ENCODE data around the gene OMA1.

OMA1 gene

GRCh38 chr1:58502519-58502918 is 44.0 kb downstream of the OMA1 start:
- H2AFZ ChIP-seq (ENCODE audit: low read length): no peak overlapping the region
- H3K9me2 ChIP-seq (replicated peaks; ENCODE audit: low read depth, low read length): no peaks in the 10 kb centered on the region
- H3F3A ChIP-seq (ENCODE audit: low read depth): no peaks in the 10 kb centered on the region
- H3K4me1 ChIP-seq (ENCODE audit: insufficient read depth, low read length, poor library complexity, severe bottlenecking): no peaks in the 10 kb centered on the region
- H4K20me1 ChIP-seq (ENCODE audit: insufficient read depth, low read length, poor library complexity, severe bottlenecking): no peaks in the 10 kb centered on the region
- no peaks in the 10 kb centered on the region for H3K79me2 ChIP-seq (ENCODE audit: insufficient read depth, low read length)
- no peaks in the 10 kb centered on the region for H3K27me3 ChIP-seq (ENCODE audit: insufficient read depth, low read length, poor library complexity, severe bottlenecking)
- no peak overlapping the region for H3K9ac ChIP-seq (ENCODE audit: low read depth, low read length, poor library complexity, severe bottlenecking)
- no peak overlapping the region for H3K4me2 ChIP-seq (ENCODE audit: low read depth, low read length, poor library complexity, severe bottlenecking)
- H3K4me3 ChIP-seq (ENCODE audit: low read length, poor library complexity, severe bottlenecking): no peak overlapping the region
- no peaks in the 10 kb centered on the region for H3K36me3 ChIP-seq (ENCODE audit: insufficient read depth, low read length)
- TF ChIP-seq CTCF (conservative IDR thresholded peaks at IDR 0.05; ENCODE audit: low read length) (no peak), EZH2phosphoT487 (IDR thresholded peaks at IDR 0.05; ENCODE audit: borderline replicate concordance) (no peak)
- H3K9me3 ChIP-seq (ENCODE audit: insufficient read depth, low read depth, low read length): no peaks in the 10 kb centered on the region

- H3K4me1 ChIP-seq (ENCODE audit: insufficient read depth, low read length, poor library complexity, severe bottlenecking): no peaks in the 10 kb centered on the region
Observed at GRCh38 chr1:58500043-58500442, 46.5 kb downstream of the OMA1 start.

GRCh38 chr1:58497499-58497898 is 49.0 kb downstream of the OMA1 start:
- Histone ChIP-seq H3F3A (ENCODE audit: low read depth) (no peaks in the 10 kb centered on the region), H3K36me3 (ENCODE audit: insufficient read depth, low read length) (no peaks in the 10 kb centered on the region), H3K27me3 (ENCODE audit: insufficient read depth, low read length, poor library complexity, severe bottlenecking) (no peaks in the 10 kb centered on the region), H3K4me1 (ENCODE audit: insufficient read depth, low read length, poor library complexity, severe bottlenecking) (no peaks in the 10 kb centered on the region), H3K4me2 (ENCODE audit: low read depth, low read length, poor library complexity, severe bottlenecking) (no peak overlapping the region), H3K9ac (ENCODE audit: low read depth, low read length, poor library complexity, severe bottlenecking) (no peak overlapping the region), H2AFZ (ENCODE audit: low read length) (no peak overlapping the region), H3K9me3 (ENCODE audit: insufficient read depth, low read depth, low read length) (no peaks in the 10 kb centered on the region), H3K9me2 (replicated peaks; ENCODE audit: low read depth, low read length) (no peaks in the 10 kb centered on the region), H4K20me1 (ENCODE audit: insufficient read depth, low read length, poor library complexity, severe bottlenecking) (no peaks in the 10 kb centered on the region), H3K79me2 (ENCODE audit: insufficient read depth, low read length) (no peaks in the 10 kb centered on the region), H3K4me3 (ENCODE audit: low read length, poor library complexity, severe bottlenecking) (no peak overlapping the region)
- TF ChIP-seq EZH2phosphoT487 (IDR thresholded peaks at IDR 0.05; ENCODE audit: borderline replicate concordance) (no peak), CTCF (conservative IDR thresholded peaks at IDR 0.05; ENCODE audit: low read length) (no peak)

More at GRCh38 chr1:58500043-58500442, 46.5 kb downstream of the OMA1 start:
- TF ChIP-seq CTCF (conservative IDR thresholded peaks at IDR 0.05; ENCODE audit: low read length) (no peak), EZH2phosphoT487 (IDR thresholded peaks at IDR 0.05; ENCODE audit: borderline replicate concordance) (no peak)
- Histone ChIP-seq H3K9me2 (replicated peaks; ENCODE audit: low read depth, low read length) (no peaks in the 10 kb centered on the region), H4K20me1 (ENCODE audit: insufficient read depth, low read length, poor library complexity, severe bottlenecking) (no peaks in the 10 kb centered on the region), H3K36me3 (ENCODE audit: insufficient read depth, low read length) (no peaks in the 10 kb centered on the region), H2AFZ (ENCODE audit: low read length) (no peak overlapping the region), H3K79me2 (ENCODE audit: insufficient read depth, low read length) (no peaks in the 10 kb centered on the region), H3K9me3 (ENCODE audit: insufficient read depth, low read depth, low read length) (no peaks in the 10 kb centered on the region), H3K4me2 (ENCODE audit: low read depth, low read length, poor library complexity, severe bottlenecking) (no peak overlapping the region), H3K4me3 (ENCODE audit: low read length, poor library complexity, severe bottlenecking) (no peak overlapping the region), H3K27me3 (ENCODE audit: insufficient read depth, low read length, poor library complexity, severe bottlenecking) (no peaks in the 10 kb centered on the region), H3F3A (ENCODE audit: low read depth) (no peaks in the 10 kb centered on the region), H3K9ac (ENCODE audit: low read depth, low read length, poor library complexity, severe bottlenecking) (no peak overlapping the region)
